Tongue (tissue), 2 donors: ENCODE results near the gene TTC38. TPM values are rescaled to one million over a fixed set of nuclear protein-coding genes. Genes with fewer than 3 reads are reported as not detected.
"Not testable (repeated sequence)": the region's sequence is repeated elsewhere in the genome, so short reads cannot be mapped to it uniquely, and the experiment has no call there.

Experiments
- DNase-seq: peaks from one replicate; pipeline ENCODE4 v3.0.0-alpha.2; 2015
- total RNA-seq: library from RNA; depleted of rRNA; stranded (reverse); fragments of >200 nt; gene quantifications from one replicate; pipeline ENCODE4 v1.2.3, GENCODE V29; 2014

TTC38 gene
- total RNA-seq, 1 donor from 2014 or later, result 32.2 TPM

GRCh38 chr22:46246178-46246577, 21.6 kb upstream of the TTC38 start:
- DNase-seq, result no peak

GRCh38 chr22:46247443-46247975, 20.3 kb upstream of the TTC38 start:
- no peak for DNase-seq

GRCh38 chr22:46250035-46250782, 17.6 kb upstream of the TTC38 start, which contains the start of gene CDPF1:
CDPF1 (minus strand) TSS chr22:46250293; CDS start chr22:46248284, 2,009 bp downstream.
- peak; percentile 94 for DNase-seq

- DNase-seq, result no peak
Measured at GRCh38 chr22:46250783-46251125, 17.1 kb upstream of the TTC38 start.

- no peak for DNase-seq
Measured at GRCh38 chr22:46251266-46251665, 16.5 kb upstream of the TTC38 start.

GRCh38 chr22:46251816-46252380, 15.9 kb upstream of the TTC38 start:
- DNase-seq, result no peak

- no peak for DNase-seq
Measured at GRCh38 chr22:46256358-46256958, 11.3 kb upstream of the TTC38 start.

- no peak for DNase-seq
Measured at GRCh38 chr22:46259374-46259773, 8.4 kb upstream of the TTC38 start.

GRCh38 chr22:46260038-46260437, 7.8 kb upstream of the TTC38 start:
- DNase-seq, result no peak

- DNase-seq, result peak; percentile 47
Measured at GRCh38 chr22:46262449-46263215, 5.2 kb upstream of the TTC38 start.

- DNase-seq, result no peak
Measured at GRCh38 chr22:46263216-46263590, 4.6 kb upstream of the TTC38 start, which contains the start of gene PKDREJ. PKDREJ (minus strand) TSS chr22:46263343; CDS start chr22:46263322, 21 bp downstream.

GRCh38 chr22:46264520-46264919, 3.3 kb upstream of the TTC38 start:
- DNase-seq, result not testable (repeated sequence)

- DNase-seq, result not testable (repeated sequence)
Measured at GRCh38 chr22:46265627-46266026, 2.2 kb upstream of the TTC38 start.

GRCh38 chr22:46269564-46269963, 1.8 kb downstream of the TTC38 start:
- DNase-seq, result no peak

GRCh38 chr22:46272196-46272595, 4.4 kb downstream of the TTC38 start:
- DNase-seq, result no peak

- DNase-seq, result no peak
Measured at GRCh38 chr22:46272762-46273431, 5.1 kb downstream of the TTC38 start.

GRCh38 chr22:46273432-46274148, 5.8 kb downstream of the TTC38 start:
- no peak for DNase-seq

GRCh38 chr22:46274381-46274780, 6.6 kb downstream of the TTC38 start:
- no peak for DNase-seq

GRCh38 chr22:46275455-46276122, 7.8 kb downstream of the TTC38 start:
- DNase-seq, result no peak

GRCh38 chr22:46276563-46276962, 8.8 kb downstream of the TTC38 start:
- DNase-seq, result no peak
